Bronchial epithelial cell (primary cell): Measurements from ENCODE around the gene PDE6G. TPM values are rescaled to one million over a fixed set of nuclear protein-coding genes. Genes with fewer than 3 reads are reported as not detected.
A peak's percentile ranks its signal among the peaks of the same experiment; 100 is the strongest.

Experiments used
- DNase-seq: peaks from one replicate; pipeline ENCODE4 v3.0.0-alpha.2; 2010; ENCODE audit warnings: low read depth
- FAIRE-seq: peaks from 2 replicates; lab custom pipeline; 2011; peaks lifted over from hg19 to GRCh38; lab: Jason Lieb, UNC
- H3K27me3 ChIP-seq: 2 replicates; pipeline ENCODE4 v1.5.1; 2011; ENCODE audit warnings: low read length; ENCODE audit not compliant: control insufficient read depth, insufficient read depth
- H3K36me3 ChIP-seq: 2 replicates; pipeline ENCODE4 v1.5.1; 2011; ENCODE audit warnings: low read length; ENCODE audit not compliant: control insufficient read depth, insufficient read depth
- H3K4me3 ChIP-seq: 2 replicates; pipeline ENCODE4 v1.5.1; 2011; ENCODE audit warnings: mild to moderate bottlenecking, low read depth, low read length, control low read depth
- total RNA-seq: library from RNA; depleted of rRNA; stranded (reverse); fragments of >200 nt; gene quantifications from 2 replicates; pipeline ENCODE4 v1.2.1, GENCODE V29; 2014
- TF ChIP-seq, protein P1 (sequence below): IDR thresholded peaks from 2 replicates; pipeline ENCODE4 v1.5.1; 2011; ENCODE audit warnings: mild to moderate bottlenecking, moderate library complexity, low read length, control low read depth, inconsistent platforms; ENCODE audit not compliant: insufficient read depth, severe bottlenecking

PDE6G gene
- not detected in 2 replicates for total RNA-seq

DNA sequence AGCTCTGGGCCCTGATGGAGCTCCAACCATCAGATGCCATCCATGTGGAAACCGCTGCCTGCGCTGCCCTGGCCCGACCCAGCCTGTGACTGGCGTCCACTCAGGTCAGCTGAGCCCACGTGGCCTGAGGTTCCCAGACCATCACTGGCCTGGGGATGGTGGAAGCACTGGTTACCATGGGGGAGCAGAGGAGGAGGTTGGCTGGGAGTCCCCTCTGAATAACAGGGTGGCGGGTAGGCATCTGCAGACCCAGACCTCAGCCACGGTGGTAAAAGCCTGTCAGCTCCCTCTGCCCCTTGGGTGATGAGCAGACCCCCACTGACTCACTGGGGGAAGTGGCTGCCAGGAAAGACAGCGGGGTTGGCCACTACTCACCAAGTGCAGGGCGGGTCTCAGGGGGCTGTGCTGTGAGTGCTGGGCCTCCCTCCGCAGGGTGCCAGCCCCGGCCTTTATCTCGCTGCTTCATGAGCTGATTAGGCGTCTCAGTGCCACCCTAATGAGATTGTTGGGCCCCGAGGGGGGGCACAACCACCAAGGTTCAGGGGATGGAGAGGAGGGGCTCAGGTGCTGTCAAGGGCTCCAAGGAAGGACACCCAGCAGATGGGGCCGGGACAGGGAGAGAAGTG lies at the start of gene PDE6G:
TSS of gene PDE6G (minus strand) at position 425 of the 626 bp plus-strand sequence. CDS start 3,237 bp downstream, outside the sequence.
- Histone ChIP-seq H3K4me3 (no peak within 1 kb of the TSS), H3K36me3 (no peaks in the 10 kb centered on the region), H3K27me3 (no peaks in the 10 kb centered on the region)
- no peak for DNase-seq
- TF ChIP-seq, protein P1, sequence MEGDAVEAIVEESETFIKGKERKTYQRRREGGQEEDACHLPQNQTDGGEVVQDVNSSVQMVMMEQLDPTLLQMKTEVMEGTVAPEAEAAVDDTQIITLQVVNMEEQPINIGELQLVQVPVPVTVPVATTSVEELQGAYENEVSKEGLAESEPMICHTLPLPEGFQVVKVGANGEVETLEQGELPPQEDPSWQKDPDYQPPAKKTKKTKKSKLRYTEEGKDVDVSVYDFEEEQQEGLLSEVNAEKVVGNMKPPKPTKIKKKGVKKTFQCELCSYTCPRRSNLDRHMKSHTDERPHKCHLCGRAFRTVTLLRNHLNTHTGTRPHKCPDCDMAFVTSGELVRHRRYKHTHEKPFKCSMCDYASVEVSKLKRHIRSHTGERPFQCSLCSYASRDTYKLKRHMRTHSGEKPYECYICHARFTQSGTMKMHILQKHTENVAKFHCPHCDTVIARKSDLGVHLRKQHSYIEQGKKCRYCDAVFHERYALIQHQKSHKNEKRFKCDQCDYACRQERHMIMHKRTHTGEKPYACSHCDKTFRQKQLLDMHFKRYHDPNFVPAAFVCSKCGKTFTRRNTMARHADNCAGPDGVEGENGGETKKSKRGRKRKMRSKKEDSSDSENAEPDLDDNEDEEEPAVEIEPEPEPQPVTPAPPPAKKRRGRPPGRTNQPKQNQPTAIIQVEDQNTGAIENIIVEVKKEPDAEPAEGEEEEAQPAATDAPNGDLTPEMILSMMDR: no peak
- no peak for FAIRE-seq

DNA sequence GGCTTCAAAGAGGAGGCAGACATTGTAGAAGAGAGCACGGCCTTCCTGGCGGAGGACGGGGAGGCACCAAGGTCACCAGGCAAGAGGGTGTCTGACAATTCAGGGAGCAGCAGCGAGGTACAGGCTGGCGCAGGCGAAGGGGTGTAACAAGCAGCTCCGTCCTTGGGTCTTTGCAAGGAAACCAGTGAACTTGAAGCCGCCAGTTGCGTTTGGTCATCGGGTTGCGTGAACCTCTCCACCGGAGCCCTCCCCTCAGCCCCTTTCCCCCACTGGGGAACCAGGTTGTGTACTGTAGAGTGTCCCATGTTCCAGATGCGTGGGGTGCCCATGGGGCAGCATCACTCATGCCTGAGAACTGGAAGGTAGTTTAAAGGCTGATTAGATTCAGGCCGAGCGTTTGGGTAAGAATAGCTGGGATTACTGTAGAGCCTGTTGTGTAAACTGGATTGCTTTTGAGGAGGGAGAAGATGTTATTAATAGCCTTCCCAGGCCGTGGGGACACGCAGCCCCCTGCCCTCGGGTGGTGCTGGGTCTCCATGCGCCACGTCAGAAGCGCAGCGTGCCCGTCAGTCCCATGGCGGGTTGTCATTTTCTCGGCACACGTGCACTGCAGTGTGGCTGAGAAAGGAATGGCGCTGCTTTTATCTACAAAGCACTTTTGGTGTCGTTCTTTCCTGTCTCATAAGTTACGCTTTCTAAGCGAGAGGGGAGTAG lies 49.3 kb upstream of the PDE6G start:
- DNase-seq (no peak), FAIRE-seq (no peak)
- TF ChIP-seq, protein P1: no peak
- H3K27me3 ChIP-seq: no peaks in the 10 kb centered on the region
- no peak overlapping the region for H3K4me3 ChIP-seq
- H3K36me3 ChIP-seq: peaks cover 26% of the 10 kb centered on the region

DNA sequence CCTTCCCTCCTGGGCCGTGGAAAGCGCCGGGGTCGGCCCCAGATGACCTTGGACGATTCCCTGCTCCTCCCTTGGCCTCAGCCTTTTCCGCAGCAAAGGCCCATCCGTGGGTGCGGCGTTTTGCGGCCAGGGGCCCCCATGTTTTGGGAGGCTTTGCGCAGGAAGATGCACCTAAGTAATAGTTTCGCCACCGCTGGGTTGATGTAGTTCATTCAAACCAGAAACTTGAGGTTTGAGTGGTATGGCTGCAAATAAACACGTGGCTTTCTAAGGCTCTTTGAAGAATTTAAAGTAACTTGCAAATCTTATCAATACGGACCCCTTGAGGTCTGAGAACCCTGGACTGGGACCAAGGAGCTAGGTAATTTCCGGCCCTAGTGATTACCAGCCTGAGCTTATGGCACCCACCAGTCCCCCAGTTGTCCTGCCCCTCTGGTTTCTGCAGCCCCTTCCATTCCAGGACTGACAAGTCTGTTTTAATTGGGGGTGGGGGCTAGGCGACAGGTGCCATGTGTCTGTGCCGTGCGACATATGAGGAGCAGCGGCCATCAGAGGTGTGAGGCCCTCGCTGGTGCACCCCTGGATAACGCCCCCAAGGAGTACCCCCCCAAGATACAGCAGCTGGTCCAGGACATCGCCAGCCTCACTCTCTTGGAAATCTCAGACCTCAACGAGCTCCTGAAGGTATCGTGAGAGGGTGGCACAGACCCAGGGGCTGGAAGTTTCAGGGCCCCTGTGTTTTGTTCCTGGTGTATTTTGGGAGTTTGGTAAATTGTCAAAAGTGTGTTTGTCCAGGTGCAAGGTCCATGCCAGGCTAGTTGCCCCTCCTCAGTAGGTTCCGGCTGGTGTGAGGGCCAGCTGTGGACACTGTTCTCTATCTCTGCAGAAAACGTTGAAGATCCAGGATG lies 47.7 kb upstream of the PDE6G start:
- no peak for DNase-seq
- peaks cover 26% of the 10 kb centered on the region for H3K36me3 ChIP-seq
- TF ChIP-seq, protein P1: no peak

DNA sequence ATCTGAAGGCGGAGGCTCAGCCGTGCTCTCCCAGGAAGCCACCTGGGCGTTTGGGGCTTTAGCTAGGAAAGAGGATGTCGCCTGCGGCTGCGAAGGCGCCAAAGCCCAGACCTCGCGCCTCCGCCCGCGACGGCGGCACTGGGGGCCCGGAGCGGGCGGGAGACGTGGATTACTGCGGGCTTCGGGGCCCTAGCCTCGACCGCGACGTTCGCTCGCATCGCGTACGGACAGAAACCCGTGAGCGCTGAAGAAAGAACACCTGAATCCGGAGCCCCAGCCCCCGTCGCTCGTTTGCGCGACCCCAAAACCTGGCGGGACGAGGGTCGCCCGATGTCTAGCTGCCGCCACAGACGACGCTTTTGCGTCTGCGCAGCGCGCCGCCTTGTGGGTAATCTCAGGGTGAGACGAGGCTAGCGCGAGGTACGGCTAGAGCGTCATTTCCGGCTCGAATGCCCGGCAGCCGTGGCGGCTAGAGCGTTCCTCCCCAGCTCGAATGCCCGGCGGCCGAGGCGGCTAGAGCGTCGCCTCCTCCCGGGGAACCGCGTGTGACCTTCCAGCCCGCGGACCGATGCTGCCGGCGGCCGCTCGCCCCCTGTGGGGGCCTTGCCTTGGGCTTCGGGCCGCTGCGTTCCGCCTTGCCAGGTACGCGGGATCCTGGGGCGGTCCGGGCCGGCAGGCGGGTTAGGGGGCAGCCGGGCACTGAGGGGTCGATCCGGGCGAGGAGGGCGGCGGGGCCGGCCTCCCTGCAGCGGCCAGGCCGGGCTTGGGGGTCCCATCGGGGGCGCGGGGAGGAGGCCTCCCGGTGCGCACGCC lies 46.8 kb upstream of the PDE6G start, which contains the start of gene MRPL12:
TSS of gene MRPL12 (plus strand) at position 434 of the 813 bp plus-strand sequence. CDS start at position 569, 135 bp downstream.
- DNase-seq: peak; percentile 80
- Histone ChIP-seq H3K36me3 (peaks cover 26% of the 10 kb centered on the region), H3K27me3 (no peaks in the 10 kb centered on the region), H3K4me3 (peak within 1 kb of the TSS; percentile 68)
- FAIRE-seq: no peak
- TF ChIP-seq, protein P1: peak; percentile 30

More for the DNA sequence above, 47.7 kb upstream of the PDE6G start:
- H3K4me3 ChIP-seq: peak overlapping the region; percentile 68
- FAIRE-seq: no peak
- H3K27me3 ChIP-seq: no peaks in the 10 kb centered on the region
